MM.1S (cell line): ENCODE data around the gene ZFPM1.

Source experiments
- DNase-seq: peaks from one replicate; pipeline ENCODE4 v3.0.0-alpha.2; 2015
- H2AFZ ChIP-seq: fragments of 300-600 bp; sonication (generic); 2 replicates; pipeline ENCODE4 v1.6.0; 2016; ENCODE audit warnings: antibody characterized with exemption, low read length
- H3F3A ChIP-seq: fragments of 300-600 bp; sonication (generic); 2 replicates; pipeline ENCODE4 v1.6.1; 2016; ENCODE audit warnings: mild to moderate bottlenecking, antibody characterized with exemption, low read length, moderate library complexity, mixed read lengths; ENCODE audit not compliant: insufficient read depth
- H3K27ac ChIP-seq: fragments of 300-600 bp; sonication (generic); 2 replicates; pipeline ENCODE4 v1.5.1; 2016; ENCODE audit warnings: mild to moderate bottlenecking, low read length
- H3K27me3 ChIP-seq: fragments of 300-600 bp; sonication (generic); replicated peaks from 2 replicates; pipeline ENCODE4 v1.6.0; 2016; ENCODE audit warnings: low read length; ENCODE audit not compliant: insufficient read depth
- H3K36me3 ChIP-seq: fragments of 300-600 bp; sonication (generic); replicated peaks from 2 replicates; pipeline ENCODE4 v1.6.1; 2016; ENCODE audit warnings: mild to moderate bottlenecking, low read length, mixed read lengths; ENCODE audit not compliant: insufficient read depth
- H3K4me1 ChIP-seq: fragments of 300-600 bp; sonication (generic); 2 replicates; pipeline ENCODE4 v1.6.1; 2016; ENCODE audit warnings: low read length, mixed read lengths
- H3K4me2 ChIP-seq: fragments of 300-600 bp; sonication (generic); 2 replicates; pipeline ENCODE4 v1.6.0; 2016; ENCODE audit warnings: low read depth, low read length
- H3K4me3 ChIP-seq: fragments of 300-600 bp; sonication (generic); 2 replicates; pipeline ENCODE4 v1.5.1; 2016; ENCODE audit warnings: low read length, mixed read lengths
- H3K79me2 ChIP-seq: fragments of 300-600 bp; sonication (generic); 2 replicates; pipeline ENCODE4 v1.6.1; 2016; ENCODE audit warnings: mixed run types, low read length, mixed read lengths
- H3K9ac ChIP-seq: fragments of 300-600 bp; sonication (generic); 2 replicates; pipeline ENCODE4 v1.6.1; 2016; ENCODE audit warnings: low read length, mixed read lengths
- H3K9me2 ChIP-seq: fragments of 300-600 bp; sonication (generic); replicated peaks from 2 replicates; pipeline ENCODE4 v1.6.1; 2016; ENCODE audit warnings: mild to moderate bottlenecking, low read length, mixed read lengths; ENCODE audit not compliant: insufficient read depth
- H3K9me3 ChIP-seq: fragments of 300-600 bp; sonication (generic); replicated peaks from 2 replicates; pipeline ENCODE4 v1.6.1; 2016; ENCODE audit warnings: mild to moderate bottlenecking, low read length, mixed read lengths; ENCODE audit not compliant: insufficient read depth
- H4K20me1 ChIP-seq: fragments of 300-600 bp; sonication (generic); 2 replicates; pipeline ENCODE4 v1.6.1; 2016; ENCODE audit warnings: mild to moderate bottlenecking, low read length, moderate library complexity, mixed read lengths; ENCODE audit not compliant: insufficient read depth
- EZH2 ChIP-seq: fragments of 300-600 bp; sonication (generic); optimal IDR thresholded peaks from 2 replicates; pipeline ENCODE3; 2017; ENCODE audit warnings: low read depth, mild to moderate bottlenecking, antibody characterized with exemption, low read length, mixed read lengths
- EZH2phosphoT487 ChIP-seq: fragments of 300-600 bp; sonication (generic); IDR thresholded peaks from 2 replicates; pipeline ENCODE4 v1.6.1; 2018; ENCODE audit warnings: antibody characterized with exemption, low read length
- TF ChIP-seq, protein P1 (sequence below): fragments of 300-600 bp; sonication (generic); IDR thresholded peaks from 2 replicates; pipeline ENCODE4 v1.5.1; 2016; ENCODE audit warnings: antibody characterized with exemption, low read length, mixed read lengths

Gene ZFPM1

DNA sequence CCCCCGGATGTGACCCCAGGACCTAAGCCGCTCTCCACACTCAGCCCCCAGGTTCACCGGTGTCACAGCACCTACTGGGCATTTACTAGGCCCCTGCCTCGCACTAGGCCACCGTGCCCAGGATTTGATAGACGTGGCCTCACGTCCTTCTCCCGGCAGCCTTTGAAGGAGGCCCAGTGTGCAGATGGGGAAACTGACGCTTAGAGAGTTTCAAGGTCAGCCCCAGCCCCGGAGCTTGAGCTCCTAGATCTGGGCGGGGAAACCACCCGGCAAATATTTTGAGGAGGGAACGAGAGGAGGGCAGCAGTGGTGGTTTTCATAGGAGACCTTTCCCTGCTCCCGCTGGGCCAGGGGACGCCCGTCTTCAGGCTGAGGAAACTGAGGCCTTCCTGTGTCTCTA is 10.3 kb downstream of the ZFPM1 start:
- no peaks in the 10 kb centered on the region for H4K20me1 ChIP-seq
- no peaks in the 10 kb centered on the region for H3F3A ChIP-seq
- H3K4me1 ChIP-seq = no peaks in the 10 kb centered on the region
- no peak overlapping the region for H3K4me2 ChIP-seq
- no peak overlapping the region for H3K4me3 ChIP-seq
- peaks cover 70% of the 10 kb centered on the region for H3K79me2 ChIP-seq
- H3K27me3 ChIP-seq = no peaks in the 10 kb centered on the region
- H2AFZ ChIP-seq = no peak overlapping the region
- no peak overlapping the region for H3K9ac ChIP-seq
- H3K36me3 ChIP-seq = no peaks in the 10 kb centered on the region
- no peak for DNase-seq
- no peak overlapping the region for H3K27ac ChIP-seq
- no peaks in the 10 kb centered on the region for H3K9me3 ChIP-seq
- TF ChIP-seq EZH2 = no peak
- TF ChIP-seq EZH2phosphoT487 = no peak
- TF ChIP-seq, protein P1, sequence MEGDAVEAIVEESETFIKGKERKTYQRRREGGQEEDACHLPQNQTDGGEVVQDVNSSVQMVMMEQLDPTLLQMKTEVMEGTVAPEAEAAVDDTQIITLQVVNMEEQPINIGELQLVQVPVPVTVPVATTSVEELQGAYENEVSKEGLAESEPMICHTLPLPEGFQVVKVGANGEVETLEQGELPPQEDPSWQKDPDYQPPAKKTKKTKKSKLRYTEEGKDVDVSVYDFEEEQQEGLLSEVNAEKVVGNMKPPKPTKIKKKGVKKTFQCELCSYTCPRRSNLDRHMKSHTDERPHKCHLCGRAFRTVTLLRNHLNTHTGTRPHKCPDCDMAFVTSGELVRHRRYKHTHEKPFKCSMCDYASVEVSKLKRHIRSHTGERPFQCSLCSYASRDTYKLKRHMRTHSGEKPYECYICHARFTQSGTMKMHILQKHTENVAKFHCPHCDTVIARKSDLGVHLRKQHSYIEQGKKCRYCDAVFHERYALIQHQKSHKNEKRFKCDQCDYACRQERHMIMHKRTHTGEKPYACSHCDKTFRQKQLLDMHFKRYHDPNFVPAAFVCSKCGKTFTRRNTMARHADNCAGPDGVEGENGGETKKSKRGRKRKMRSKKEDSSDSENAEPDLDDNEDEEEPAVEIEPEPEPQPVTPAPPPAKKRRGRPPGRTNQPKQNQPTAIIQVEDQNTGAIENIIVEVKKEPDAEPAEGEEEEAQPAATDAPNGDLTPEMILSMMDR = no peak
- H3K9me2 ChIP-seq = no peaks in the 10 kb centered on the region

DNA sequence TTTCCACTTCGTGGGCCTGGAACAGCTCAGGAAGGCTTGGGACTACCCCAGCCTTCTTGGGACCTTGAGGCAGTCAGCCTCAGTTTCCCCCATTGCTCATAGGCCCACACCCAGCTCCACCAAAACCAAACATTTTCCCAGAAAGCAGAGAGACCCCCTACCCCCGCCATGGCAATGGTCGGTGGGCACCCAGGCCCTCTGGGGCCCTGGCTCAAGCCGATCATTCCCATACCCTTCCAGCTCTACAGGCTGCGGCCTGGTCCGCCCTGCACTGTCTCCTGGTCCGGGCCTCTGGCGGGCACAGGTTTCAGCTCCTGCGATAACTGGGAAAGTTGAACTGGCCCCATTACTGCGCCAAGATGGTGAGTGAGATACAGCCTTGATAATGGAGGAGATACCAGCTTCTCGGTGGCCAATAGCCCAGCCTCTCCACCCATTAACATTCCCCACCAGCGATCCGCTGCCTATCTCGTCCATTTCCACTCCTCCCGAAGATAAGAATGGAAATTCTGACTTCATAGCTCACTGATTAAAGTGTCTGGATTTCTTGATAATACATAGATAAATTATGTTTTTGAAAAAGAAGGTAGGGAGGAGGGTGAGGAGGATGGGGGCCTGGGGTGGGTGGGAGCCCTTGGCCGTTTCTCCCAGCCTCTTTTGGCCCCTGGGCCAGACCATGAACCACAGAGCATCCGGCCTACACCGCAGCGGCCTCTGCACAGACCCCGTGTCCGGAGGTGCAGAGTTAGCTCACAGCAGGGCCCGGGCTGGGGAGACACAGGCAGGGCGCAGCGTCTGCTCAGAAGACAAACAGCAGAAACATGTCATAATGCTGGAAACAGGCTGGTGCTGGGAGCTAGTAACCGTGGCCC is 11.6 kb downstream of the ZFPM1 start:
- Histone ChIP-seq H3K4me3 (no peak overlapping the region), H3K79me2 (peaks cover 60% of the 10 kb centered on the region), H3K27ac (no peak overlapping the region), H3F3A (no peaks in the 10 kb centered on the region), H3K4me1 (no peaks in the 10 kb centered on the region), H3K27me3 (no peaks in the 10 kb centered on the region), H3K9me3 (no peaks in the 10 kb centered on the region), H2AFZ (no peak overlapping the region), H3K36me3 (no peaks in the 10 kb centered on the region), H3K4me2 (no peak overlapping the region), H3K9ac (no peak overlapping the region), H3K9me2 (no peaks in the 10 kb centered on the region), H4K20me1 (no peaks in the 10 kb centered on the region)
- DNase-seq = no peak
- TF ChIP-seq EZH2phosphoT487 (no peak), EZH2 (no peak)
- TF ChIP-seq, protein P1 = no peak

GRCh38 chr16:88465387-88465983 is 12.4 kb downstream of the ZFPM1 start:
- no peaks in the 10 kb centered on the region for H3K4me1 ChIP-seq
- H3K9ac ChIP-seq = no peak overlapping the region
- no peaks in the 10 kb centered on the region for H3F3A ChIP-seq
- no peak overlapping the region for H3K4me3 ChIP-seq
- no peaks in the 10 kb centered on the region for H4K20me1 ChIP-seq
- H3K27me3 ChIP-seq = no peaks in the 10 kb centered on the region
- DNase-seq = no peak
- H3K36me3 ChIP-seq = no peaks in the 10 kb centered on the region
- H3K4me2 ChIP-seq = no peak overlapping the region
- H3K27ac ChIP-seq = no peak overlapping the region
- TF ChIP-seq, protein P1 = no peak
- TF ChIP-seq EZH2phosphoT487 (no peak), EZH2 (no peak)
- H2AFZ ChIP-seq = no peak overlapping the region
- no peaks in the 10 kb centered on the region for H3K9me2 ChIP-seq
- no peaks in the 10 kb centered on the region for H3K9me3 ChIP-seq
- peaks cover 52% of the 10 kb centered on the region for H3K79me2 ChIP-seq
